LNCaP clone FGC (cell line): Measurements from ENCODE around the gene LAD1.

Source experiments
- DNase-seq: peaks from one replicate; pipeline ENCODE4 v3.0.0-alpha.2; 2011; ENCODE audit warnings: low read depth
- H3K4me3 ChIP-seq: 2 replicates; pipeline ENCODE4 v1.5.1; 2011; ENCODE audit warnings: mild to moderate bottlenecking, low read depth, low read length, control low read depth
- TF ChIP-seq, protein P1 (sequence below): IDR thresholded peaks from 2 replicates; pipeline ENCODE4 v1.5.1; 2012; ENCODE audit warnings: mild to moderate bottlenecking; ENCODE audit not compliant: control insufficient read depth, insufficient read depth; ENCODE audit errors: extremely low read depth

Gene LAD1

DNA sequence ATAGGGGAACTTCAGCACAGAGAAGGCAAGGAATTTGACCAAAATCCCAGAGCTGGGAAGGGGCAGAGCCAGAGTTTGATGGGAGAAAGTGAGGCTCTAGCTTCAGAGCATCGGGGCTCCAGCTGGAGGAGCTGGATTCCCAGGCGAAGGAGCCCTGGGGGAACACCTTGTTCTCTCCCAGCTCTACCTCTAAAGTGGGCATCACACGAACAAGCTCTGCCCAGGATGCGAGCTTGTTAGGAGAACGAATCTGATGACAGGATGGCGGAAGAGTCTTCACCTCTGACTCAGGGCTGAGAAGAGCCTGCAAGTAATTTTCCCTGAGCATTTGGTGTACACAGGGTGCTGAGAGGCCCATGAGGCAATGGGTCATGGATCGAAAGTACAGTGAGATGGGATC lies 43.7 kb downstream of the LAD1 start:
- no peak for DNase-seq
- TF ChIP-seq, protein P1, sequence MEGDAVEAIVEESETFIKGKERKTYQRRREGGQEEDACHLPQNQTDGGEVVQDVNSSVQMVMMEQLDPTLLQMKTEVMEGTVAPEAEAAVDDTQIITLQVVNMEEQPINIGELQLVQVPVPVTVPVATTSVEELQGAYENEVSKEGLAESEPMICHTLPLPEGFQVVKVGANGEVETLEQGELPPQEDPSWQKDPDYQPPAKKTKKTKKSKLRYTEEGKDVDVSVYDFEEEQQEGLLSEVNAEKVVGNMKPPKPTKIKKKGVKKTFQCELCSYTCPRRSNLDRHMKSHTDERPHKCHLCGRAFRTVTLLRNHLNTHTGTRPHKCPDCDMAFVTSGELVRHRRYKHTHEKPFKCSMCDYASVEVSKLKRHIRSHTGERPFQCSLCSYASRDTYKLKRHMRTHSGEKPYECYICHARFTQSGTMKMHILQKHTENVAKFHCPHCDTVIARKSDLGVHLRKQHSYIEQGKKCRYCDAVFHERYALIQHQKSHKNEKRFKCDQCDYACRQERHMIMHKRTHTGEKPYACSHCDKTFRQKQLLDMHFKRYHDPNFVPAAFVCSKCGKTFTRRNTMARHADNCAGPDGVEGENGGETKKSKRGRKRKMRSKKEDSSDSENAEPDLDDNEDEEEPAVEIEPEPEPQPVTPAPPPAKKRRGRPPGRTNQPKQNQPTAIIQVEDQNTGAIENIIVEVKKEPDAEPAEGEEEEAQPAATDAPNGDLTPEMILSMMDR: no peak
- H3K4me3 ChIP-seq: no peak overlapping the region

DNA sequence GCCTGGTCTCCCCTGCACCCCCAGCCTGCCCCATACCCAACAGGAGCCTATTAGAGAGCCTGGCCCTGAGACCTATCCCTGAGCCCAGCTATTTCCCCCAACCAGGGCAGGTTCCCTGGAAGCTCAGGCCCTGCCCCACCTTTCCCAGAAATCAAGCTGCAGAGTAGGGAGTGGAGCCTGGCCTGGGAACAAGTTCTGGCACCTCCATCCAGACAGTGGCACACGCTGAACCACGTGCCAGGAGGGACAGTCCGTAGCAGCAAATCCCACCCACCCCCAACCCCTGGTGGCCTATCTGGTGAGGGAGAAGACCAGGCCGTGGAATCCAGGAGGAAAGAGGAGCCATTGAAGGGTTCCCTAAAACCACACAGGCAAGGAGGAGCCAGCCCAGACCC lies 44.2 kb downstream of the LAD1 start:
- TF ChIP-seq, protein P1: no peak
- no peak overlapping the region for H3K4me3 ChIP-seq
- no peak for DNase-seq

DNA sequence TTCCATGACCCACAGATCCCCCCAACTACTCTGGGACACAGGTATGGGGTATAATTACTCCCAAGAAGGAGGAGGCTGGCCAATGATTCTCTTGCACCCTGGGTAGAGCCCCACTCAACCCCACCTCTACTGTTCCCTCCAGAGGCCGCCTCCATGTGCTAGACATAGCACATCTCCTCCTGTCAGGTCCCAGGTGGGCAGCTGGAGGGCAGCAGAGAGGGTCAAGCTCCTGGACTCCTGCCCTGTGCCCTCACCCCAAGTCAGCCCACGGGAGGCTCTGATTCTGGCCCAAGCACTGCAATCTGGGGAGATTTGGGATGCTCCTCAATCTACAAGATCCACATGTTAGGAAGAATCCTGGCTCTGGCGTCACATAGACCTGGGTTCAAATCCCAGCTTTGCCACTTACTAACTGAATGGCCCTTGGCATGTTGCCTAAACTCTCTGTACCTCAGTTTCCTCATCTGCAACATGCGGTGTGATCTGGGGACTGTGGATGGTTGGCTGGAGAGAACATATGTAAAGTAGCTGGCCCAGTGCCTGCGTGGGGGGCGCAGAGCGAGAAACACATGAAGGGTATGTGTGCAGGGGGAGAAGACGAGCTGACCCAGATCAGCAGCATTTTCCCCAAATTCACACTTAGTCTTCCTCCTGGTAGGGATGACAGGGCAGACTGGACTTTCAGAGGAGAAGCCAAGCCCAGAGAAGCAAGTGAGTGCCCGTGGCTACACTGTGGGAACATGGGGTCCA lies 44.8 kb downstream of the LAD1 start:
- TF ChIP-seq, protein P1: no peak
- DNase-seq: no peak

DNA sequence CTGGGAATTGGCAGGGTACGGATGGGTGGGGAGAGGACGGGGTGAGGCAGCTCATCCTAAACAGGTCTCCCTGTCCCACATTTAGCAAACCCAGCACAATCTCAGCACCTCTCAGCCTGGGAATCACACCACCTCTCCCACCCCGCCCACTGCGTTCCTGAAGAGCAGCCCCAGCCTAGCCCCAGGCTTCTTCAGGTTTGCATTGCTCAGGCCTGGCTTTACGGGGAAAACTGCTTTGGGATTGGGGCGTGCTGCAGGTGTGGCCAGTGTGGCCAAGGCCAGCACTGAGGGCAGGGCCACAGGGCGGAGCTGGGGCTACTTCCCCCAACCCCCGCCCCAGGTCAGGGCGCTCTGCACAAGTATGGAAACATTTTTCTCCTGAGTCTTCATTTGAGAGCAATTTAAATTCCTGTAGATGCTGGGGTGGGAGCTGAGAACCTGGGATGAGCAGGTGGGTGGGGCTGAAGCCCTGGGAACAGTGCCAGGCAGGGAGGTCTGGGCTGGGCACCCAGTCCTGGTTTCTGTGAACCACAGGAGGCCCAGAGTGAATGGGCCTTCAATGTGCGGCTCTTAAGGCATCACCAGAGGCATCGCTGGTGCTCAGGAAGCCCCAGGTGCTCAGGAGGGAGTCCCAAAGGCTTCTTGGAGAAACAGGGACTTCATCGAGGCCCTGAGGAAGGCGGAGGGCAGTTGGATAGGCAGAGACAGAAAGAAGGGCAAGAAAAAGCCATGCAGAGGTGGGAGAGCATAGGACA lies 45.8 kb downstream of the LAD1 start:
- no peak overlapping the region for H3K4me3 ChIP-seq
- no peak for DNase-seq
- TF ChIP-seq, protein P1: no peak

More for the DNA sequence above, 44.8 kb downstream of the LAD1 start:
- H3K4me3 ChIP-seq: no peak overlapping the region

DNA sequence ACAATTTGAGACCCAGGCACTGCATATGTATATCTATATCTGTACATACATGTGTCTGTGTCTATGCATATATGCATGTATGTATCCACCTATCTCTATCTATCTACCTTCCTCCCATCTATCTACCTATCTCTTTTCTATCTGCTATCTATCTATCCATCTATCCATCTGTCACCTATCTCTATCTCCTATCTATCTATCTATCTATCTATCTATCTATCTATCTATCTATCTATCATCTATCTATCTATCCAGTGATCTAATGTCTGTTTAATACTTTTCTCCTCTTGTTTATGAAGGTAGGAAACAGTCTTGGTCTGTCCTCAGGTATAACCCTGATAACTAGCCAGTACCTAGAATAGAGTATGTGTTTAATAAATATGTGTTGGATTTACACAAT lies 47.5 kb downstream of the LAD1 start:
- TF ChIP-seq, protein P1: no peak

DNA sequence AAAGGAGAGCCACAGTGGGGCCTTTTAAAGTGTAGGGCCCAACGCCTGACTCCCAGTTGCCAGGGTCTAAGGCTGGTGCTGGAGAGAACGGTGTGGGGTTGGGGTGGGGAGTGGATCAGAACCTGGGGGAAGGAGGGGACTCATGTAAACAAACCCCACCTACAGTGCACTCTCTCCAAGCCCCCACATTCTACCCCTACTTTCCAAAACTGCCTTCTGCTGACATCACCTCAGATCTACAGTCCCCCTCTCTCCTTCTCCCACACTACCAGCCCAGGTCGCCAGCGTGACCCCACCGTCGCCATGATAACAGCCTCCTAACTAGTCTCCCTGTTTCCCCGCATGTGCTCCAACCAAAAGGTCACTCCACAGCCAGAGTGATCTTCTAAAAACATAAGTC lies 48.2 kb downstream of the LAD1 start:
- H3K4me3 ChIP-seq: no peak overlapping the region
- TF ChIP-seq, protein P1: no peak
- no peak for DNase-seq

More for the DNA sequence above, 47.5 kb downstream of the LAD1 start:
- DNase-seq: no peak
- H3K4me3 ChIP-seq: no peak overlapping the region

DNA sequence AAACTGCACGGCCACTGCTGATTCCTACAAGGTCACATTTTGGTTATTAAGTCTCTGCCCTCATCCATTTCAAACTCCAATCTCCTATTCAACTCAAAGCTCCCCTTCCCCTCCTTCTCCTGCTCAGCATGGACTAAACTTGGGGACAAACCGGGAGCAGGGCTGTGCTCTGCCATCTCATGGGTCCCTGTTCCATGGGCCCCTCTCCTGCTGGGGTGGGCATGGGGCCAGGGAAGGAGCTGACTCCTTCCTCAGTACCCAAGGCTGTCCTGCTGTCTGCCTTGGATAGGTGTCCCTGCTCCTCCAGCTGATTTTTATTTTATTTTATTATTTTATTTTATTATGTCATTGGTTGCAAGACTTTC lies 48.8 kb downstream of the LAD1 start:
- TF ChIP-seq, protein P1: no peak
- no peak overlapping the region for H3K4me3 ChIP-seq
- no peak for DNase-seq
